Measurements from ENCODE around the gene CCDC12.

DNA sequence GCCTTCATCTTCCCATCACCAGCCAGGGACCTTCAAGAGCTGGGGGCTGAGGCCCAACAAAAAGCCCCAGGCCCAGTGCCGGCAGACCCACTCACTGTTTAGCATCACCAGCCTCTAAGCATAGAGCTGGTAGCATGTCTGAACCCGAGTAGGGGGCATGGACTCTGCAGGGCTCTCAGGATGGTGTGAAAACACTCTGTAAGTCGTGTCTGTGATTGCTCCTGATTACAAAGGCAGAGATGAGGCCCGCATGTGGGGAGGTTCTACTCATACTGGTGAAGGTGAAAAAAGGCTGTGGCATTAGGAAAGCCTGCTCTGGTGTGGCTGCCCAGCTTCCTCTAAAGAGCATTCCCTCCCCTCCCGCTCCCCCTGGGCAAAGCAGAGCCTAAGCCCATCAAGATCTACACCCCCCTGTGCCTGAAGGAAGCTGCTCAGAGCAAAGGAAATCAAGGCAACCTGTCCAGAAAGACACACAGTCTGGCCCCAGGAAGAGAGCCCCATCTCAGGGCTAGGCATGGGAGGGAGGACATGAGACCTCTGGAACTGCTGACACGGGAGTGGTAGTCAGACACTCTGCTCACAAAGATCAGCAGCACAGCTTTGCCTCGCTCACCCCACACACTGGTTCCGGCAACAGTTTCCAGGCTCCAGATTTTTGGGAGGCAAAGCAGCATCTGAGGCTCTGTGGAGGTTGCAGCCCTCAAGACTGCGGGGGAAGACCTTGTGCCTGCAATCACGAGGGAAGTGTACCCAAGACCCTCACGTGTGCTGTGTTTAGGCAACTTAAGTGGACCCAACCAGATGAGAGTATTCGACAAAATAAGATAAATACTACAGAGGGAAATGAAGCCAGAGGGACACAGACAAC is 36.7 kb downstream of the CCDC12 start:
- TF ChIP-seq POLR2AphosphoS5 (IDR thresholded peaks at IDR 0.05) (no peak), POLR2A (IDR thresholded peaks at IDR 0.05) (no peak)

Measured in gastroesophageal sphincter (tissue), 2 donors.